Kidney capillary endothelial cell (primary cell): ENCODE data around the gene NXPH4.
A peak's percentile ranks its signal among the peaks of the same experiment; 100 is the strongest.

Experiments
- DNase-seq: peaks from one replicate; pipeline ENCODE4 v3.0.0-alpha.2; 2018; ENCODE audit warnings: low spot score

Gene NXPH4

DNA sequence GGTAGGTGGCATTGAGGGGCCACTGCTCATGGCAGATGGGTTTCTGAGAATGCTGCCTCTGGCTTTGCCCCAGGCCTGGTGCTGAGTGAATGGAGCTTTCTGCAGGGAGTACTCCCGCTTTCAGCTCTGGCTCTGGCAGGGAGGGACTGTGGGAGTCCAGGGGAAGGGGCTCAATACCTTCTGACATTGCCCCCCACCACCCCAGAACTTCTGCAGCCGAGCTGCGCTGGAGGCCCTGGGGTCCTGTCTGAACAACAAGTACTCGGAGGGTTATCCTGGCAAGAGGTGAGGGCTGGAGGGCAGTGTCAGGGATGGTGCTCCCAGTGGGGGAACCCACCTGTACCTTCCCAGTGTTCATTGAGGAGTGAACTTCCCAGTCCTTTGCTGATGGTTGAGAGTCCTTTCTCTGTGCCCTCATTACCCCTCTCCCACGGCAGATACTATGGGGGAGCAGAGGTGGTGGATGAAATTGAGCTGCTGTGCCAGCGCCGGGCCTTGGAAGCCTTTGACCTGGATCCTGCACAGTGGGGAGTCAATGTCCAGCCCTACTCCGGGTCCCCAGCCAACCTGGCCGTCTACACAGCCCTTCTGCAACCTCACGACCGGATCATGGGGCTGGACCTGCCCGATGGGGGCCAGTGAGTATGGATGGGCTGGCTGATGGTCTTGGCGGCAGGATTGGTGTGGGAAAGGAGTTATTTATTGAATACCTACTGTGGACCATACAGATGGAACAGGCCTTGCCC is 14.9 kb downstream of the NXPH4 start:
- no peak for DNase-seq

DNA sequence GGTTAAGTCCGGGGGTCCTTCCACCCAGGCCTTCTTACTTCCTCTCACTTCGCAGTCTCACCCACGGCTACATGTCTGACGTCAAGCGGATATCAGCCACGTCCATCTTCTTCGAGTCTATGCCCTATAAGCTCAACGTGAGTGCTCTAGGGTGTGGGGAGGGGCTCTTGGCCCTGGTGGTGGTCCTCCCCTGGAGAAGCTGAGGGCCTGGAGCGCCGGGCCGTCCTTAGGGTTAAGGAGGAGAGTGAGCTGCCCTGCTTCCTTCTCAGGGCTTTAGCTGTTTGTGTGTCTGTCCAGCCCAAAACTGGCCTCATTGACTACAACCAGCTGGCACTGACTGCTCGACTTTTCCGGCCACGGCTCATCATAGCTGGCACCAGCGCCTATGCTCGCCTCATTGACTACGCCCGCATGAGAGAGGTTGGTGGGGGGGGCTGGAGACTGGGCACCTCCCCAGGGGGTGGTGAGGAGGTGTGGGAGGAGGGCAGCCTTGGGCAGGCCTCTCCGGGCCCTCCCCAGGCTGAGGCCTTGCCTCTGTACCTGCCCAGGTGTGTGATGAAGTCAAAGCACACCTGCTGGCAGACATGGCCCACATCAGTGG is 15.7 kb downstream of the NXPH4 start:
- DNase-seq, result no peak

DNA sequence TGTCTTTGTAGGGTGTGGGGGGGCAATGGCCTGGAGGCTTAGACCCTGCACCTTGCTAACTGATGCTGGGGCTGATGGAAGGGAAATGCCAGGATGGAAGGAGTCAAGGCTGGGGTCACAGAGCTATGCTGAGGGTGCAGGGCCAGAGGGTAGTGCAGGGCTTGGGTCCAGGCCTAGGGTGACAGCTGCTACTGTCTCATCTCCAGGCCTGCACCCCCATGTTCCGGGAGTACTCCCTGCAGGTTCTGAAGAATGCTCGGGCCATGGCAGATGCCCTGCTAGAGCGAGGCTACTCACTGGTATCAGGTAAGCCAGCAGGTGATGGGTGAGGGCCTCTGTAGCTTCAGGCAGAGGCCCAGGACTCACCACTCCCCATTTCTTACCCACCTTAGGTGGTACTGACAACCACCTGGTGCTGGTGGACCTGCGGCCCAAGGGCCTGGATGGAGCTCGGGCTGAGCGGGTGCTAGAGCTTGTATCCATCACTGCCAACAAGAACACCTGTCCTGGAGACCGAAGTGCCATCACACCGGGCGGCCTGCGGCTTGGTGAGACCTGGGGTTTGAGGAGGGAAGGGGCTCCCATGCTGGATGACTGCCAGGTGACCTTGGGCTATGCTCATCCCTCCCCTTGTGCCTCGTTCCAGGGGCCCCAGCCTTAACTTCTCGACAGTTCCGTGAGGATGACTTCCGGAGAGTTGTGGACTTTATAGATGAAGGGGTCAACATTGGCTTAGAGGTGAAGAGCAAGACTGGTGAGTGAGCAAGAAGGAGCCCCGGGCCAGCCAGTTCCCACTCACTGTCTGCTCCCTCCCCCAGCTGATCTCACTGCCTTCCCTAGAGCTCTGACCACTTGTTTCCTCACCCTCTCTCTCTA is 17.0 kb downstream of the NXPH4 start:
- no peak for DNase-seq

DNA sequence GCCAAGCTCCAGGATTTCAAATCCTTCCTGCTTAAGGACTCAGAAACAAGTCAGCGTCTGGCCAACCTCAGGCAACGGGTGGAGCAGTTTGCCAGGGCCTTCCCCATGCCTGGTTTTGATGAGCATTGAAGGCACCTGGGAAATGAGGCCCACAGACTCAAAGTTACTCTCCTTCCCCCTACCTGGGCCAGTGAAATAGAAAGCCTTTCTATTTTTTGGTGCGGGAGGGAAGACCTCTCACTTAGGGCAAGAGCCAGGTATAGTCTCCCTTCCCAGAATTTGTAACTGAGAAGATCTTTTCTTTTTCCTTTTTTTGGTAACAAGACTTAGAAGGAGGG is 17.6 kb downstream of the NXPH4 start:
- DNase-seq, result no peak

DNA sequence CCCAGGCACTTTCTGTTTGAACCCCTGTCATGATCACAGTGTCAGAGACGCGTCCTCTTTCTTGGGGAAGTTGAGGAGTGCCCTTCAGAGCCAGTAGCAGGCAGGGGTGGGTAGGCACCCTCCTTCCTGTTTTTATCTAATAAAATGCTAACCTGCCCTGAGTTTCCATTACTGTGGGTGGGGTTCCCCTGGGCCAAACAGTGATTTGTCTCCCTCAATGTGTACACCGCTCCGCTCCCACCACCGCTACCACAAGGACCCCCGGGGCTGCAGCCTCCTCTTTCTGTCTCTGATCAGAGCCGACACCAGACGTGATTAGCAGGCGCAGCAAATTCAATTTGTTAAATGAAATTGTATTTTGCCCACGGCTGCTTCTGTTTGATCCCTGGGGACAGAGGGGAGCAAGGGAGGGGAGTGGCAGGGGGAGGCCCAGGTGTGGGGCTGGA is 18.0 kb downstream of the NXPH4 start:
- no peak for DNase-seq

DNA sequence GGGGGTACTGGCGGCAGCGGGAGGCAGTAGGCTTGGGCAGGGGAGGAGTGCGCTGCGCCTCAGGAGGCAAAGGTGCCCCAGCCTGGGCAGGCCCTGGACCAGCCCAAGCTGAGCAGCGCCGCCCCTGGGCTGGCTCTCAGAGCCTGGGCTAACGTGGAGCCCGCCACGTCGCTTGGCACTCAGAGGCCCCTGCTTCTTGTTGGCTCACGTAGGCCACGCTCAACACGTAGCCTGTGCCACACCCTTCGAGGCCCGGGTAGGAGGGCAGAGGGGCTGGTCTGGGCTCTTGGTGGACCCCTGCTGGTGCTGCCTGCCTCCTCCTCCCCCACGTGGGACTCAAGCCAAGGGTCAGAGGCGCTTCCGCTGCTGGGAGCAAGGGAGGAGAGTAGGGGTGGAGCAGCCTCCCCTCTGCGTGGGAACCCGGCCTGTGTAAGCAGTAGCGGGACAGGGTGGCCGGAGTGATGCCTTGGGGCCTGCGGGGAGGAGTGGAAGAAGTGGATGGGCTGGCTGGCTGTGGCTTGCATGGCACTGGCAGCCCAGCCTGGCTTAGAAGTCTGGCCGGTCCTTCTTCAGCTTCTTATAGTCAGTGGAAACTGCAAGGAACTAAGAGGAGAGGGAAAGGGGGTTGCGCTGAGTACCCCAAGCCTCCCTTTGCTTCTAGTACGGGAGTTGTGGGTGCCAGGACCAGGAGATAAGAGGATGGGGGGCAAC is 18.6 kb downstream of the NXPH4 start:
- no peak for DNase-seq

DNA sequence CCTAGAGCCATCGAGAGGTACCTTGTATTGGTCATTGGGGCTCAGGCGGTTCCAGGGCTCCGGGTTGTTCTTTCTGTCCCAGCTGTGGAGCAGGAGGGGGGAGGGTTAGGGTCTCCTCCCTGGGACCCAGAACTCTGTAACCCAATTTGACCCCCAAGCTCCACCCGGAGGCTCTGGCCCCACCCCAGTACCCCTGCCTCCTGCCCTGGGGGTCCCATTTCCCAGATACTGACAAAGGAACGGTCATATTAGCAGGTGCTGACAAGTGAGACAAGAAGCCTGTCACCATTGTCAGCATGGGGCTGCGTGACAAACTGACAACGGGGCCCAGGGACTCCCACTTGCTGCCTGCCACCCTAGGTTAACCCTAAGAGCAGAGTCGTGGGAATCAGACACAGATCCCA is 19.1 kb downstream of the NXPH4 start:
- DNase-seq, result no peak

DNA sequence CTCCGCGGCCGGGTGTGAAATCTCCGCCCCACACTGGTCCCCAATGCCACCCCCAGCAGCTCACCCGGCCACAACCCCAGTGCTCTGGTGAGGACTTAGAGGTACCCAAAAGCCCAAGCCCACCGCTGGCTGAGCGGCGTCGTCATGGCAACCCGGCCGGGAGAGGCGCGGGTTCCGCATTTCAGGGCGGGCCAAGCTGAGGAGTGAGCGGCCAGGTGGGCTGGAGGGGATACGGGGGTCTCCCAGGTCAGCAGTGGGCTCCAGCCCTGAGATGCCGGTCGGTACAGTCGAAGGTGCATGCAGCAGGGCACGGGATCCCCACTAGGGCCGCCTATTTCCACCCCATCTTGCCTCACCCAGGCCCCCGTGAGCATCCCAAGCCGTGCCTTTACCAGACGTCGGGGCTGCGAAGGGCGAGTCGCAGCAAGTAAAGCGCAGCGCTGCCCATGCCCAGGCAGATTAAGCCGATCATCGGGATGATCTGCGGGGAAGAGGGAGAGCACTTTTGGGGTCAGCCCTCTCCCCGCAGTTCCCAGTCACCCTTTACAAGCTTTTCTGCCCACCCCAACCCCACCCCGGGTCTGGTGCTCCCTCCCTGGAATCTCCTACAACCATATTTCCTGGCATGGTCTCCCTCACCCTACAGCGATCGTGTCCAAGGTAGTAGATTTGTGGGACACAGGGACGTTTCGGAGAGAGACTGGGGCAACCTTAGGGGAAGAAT is 19.8 kb downstream of the NXPH4 start:
- DNase-seq, result no peak

DNA sequence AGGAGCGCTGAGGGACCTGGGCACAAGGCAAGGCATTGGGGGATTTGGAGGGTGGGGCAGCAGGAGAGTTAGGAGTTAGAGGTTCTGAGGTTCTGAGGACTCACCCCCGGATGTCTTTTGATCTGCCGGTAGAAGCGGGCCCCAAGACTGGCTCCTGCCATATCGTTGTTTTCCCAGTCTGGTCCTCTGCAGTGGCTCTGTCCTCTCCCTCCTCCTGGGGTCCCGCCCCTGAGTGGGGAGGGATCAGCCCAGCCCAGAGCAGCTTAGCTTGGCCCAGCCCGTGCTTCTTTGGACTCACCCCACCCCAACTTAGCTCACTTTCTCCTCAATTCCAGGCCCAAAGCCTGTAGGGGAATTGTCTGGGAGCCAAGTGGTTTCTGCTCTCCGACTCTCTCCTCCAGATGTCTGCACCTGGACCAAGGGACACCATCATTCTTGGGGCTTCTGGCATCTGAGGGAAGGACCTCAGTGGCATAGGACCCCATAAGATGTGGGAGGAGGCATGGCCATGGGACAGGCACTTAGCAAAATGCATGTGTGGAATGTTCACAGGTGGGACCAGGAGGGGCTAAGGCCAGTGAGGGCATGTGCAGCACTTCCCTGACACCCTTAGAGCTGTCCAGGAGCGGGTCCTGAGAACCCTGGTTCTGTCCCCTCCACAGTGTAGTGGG is 20.5 kb downstream of the NXPH4 start:
- no peak for DNase-seq

DNA sequence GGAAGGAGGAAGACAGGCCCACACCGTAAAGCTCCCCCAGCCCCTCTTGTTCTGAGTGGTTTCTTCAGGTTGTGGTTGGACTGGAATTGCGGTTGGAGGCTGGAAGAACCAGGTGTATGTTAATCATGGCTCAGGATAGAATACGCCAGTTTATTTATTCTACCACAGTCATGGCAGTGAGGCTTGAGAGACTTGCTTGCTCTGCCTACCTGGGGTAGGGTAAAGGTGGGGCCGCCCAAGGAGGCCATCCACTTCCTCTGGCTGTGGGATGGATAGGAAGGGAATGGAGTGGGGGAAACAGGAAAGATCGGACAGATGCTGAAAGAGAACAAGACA is 21.0 kb downstream of the NXPH4 start:
- no peak for DNase-seq

DNA sequence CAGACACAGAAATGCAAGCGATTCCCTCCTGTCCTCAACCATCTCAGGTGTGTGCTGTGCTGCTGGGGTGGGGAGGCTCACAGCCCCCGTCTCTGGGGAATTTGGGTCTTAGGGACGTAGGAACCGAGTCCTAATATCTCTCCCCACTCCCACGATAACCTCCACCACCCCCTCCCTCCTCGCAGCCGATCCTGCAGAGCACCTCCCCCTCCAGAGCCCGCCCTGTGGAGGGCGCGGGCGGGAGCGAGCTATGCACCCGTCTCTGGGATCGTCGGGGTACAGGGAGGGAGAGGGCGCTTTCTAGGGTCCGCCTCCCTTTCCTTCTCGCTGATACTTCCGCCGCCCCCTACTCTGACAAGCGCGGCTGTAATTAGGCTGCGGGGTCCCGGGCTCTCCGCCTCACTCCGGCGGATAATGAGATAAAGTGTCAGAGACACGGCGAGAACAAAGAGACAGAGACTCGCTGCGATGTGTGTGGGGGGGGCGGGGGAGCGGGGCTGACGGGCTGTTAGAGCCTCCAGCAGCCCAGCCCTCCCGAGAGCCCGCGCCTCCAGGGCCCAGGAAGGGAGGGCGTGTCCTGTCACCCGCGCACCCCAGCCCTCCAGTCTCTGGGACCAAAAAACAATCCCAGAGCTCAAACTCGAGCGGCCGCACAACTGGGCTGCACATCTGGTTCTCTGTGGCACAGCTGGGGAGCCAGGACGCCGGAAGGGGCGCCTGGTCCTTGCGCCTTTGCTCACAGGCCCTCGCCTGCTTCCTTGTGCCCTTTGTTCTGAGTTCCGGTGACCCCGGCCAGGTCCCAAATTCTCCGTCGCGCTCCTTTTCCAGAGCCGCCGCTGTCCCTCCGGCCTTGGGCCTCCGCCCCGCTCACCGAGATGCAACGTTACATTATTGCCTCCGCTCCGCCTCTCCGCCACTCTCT is 21.6 kb downstream of the NXPH4 start:
- no peak for DNase-seq

DNA sequence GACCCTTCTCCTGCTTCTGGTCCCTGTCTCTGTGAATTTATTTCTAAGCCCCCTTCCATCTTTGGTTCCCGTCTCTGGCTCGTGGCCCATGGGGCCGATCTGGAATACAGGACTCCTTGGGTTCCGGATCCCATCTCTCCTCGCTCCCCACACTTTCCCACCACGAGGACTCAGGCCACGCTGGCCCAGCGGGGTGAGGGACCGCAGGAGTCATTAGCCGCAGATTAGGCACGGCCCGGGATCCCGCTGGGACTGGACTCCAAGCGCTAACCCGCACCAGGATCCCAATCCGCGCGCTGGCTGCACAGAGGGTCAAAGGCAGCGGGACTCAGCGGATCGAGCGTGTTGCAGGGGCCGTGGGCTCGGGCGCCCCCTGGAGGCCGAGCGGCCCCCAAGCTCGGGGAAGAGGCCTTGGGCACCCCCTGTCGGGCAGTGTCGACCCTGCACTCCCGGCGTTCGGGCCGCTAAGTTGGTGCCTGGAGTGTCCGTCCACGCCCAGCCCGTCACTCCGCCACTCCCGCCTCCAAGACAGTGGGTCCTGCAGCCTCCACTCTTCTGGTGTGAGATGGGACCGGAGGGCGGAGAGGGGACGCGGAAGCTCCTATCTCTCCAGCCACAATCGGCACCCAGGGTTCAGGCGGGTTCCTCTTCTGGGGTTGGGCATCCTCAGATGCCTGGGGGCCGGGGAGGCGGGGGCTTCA is 22.4 kb downstream of the NXPH4 start:
- DNase-seq, result peak; percentile 90

DNA sequence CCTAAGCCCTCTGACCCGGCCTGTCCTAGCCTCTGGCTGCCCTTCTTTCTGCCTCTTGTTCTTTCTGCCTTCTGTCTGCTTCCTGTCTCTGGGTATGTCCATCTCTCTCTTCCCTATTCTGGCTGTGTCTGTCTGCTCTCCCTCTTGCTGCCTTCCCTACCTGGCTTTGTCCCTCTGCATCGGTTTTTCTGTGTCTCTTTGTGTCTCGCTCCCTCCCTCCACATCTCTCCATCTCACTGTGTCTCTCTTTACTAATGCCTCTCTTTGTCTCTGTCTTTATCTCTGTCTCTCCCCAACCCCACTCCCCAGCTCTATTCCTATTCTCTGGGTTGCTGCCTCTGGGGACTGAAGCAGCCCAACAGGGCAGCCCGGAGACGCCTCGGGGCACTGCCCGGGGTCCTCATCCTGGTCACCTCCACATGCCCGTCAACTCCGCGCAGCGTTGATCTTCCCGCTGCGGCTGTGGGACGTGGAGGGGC is 23.0 kb downstream of the NXPH4 start:
- no peak for DNase-seq

DNA sequence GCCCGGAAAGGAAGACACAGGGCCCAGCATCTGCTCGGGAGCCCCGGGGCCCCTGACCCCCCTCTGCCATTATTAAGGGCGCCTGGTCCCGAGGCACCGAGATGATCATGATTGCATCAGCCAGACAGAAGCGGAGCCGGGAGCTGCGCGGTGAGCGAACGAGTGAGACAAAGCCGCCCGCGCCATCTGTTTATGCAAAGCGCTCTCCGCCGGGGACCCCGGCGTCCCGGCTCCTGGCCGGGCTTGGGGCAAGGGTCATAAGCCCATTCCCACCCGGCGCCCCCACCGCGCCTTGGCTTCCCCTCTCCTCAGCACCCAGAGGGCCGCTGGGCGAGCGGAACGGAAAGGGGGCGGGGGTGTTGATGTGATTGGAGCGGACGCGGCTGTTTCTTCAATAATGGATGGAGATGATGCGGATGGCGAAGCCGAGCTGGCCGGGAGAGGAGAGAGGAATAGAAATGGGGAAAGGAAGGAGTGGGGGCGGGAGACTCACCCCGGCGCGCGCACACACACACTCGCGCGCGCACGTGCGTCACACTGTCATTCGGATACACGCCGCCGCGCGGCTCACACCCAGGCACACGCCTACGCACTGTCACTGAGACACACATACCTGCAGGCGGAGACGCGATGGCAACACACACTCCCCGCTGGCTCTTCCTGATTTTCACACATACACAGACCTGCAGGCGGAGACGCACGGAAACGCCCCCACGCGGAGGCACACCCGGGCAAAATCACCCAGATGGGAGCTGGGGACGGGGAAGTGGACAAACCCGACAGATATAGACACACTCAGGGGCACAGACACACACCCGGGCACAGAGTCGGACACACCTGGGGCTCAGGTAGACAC is 23.7 kb downstream of the NXPH4 start:
- no peak for DNase-seq

DNA sequence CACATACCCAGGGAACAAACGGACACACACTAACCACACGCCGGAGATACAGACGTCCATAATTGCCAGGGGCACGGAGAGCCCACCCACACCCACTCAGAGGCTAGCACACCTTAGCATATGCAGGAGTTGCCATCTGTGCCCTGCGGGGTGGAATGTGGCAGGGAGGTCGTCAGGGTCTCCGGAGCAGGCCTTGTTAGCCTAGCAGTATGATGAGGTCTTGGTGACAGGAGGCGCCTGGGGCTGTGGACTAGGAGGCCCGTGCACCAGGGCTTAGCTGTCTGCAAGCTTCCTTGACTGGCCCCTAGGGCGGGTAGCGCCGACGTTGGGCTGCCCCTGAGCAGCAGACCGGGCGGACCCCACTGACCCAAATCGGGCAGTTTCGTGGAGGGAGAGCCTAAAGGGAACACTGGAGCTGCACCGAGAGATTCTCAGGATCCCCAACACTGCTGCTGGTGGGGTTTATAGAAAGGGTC is 24.4 kb downstream of the NXPH4 start:
- DNase-seq, result no peak

DNA sequence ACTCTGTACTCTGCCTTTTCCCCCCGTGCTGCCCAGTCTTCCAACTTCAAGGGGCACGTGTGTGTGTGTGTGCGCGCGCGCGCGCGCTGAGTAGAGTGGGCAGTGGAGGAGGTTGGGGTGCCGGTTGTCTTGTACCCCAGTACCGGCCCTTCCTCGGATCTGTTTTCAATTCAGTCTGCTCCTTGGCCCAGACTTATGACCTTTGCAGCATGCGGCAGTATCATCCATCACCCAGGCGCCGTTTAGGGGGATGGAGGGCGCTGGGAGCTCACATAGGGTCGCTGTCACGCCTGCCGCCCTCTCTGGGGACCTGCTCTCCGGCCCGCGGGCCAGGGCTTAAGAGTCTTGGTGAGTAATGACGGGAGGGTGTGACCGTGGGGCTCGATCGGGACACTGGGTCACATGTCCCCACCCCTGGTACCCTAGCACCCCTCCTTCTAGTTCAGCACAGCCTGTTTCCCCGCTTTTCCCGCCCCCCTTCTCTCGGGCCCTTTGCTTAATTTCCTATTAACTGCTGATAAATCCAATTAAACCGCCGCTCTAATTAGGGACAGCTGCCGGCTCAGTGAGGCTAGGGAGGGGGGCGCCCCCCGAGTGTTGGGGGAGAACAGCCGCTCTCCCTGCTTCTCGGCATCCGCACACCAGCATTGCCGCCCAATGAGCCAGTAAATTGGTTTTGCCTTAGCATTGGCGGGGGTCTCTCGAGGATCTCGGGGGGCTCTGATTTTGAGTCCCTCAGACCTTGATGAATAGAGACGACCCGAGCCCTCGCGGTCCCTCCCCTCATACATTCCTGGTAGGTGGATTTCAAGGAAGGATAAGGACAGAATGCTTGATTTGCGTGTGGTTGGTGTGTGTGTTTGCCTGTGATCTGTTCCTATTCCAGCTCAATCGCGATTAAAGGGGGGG is 25.1 kb downstream of the NXPH4 start:
- no peak for DNase-seq

DNA sequence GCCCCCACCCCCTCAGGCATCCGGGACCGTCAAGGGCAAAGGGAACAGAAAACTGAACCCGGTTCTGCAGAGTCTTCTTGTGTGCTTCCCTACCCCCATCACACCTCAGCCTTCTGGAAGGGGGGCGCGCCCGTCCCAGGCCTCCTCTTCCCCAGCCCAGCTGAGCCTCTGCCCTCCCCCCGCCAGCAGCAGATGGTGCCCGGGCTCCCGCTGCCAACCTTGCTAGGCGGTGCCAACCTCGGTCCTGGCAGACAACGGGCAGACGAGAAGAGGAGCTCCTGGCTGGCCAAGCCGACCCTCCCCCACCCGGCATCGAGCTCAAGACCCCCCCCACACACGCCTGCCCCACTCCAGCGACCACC is 25.7 kb downstream of the NXPH4 start:
- DNase-seq, result no peak
